Dedifferentiated amniotic fluid mesenchymal stem cell (primary cell): ENCODE results near the gene ZNF776.
"Not testable (repeated sequence)": the region's sequence is repeated elsewhere in the genome, so short reads cannot be mapped to it uniquely, and the experiment has no call there.

Experiments used
- DNase-seq: peaks from one replicate; pipeline ENCODE4 v3.0.0-alpha.2; 2016; ENCODE audit errors: extremely low spot score

ZNF776 gene

DNA sequence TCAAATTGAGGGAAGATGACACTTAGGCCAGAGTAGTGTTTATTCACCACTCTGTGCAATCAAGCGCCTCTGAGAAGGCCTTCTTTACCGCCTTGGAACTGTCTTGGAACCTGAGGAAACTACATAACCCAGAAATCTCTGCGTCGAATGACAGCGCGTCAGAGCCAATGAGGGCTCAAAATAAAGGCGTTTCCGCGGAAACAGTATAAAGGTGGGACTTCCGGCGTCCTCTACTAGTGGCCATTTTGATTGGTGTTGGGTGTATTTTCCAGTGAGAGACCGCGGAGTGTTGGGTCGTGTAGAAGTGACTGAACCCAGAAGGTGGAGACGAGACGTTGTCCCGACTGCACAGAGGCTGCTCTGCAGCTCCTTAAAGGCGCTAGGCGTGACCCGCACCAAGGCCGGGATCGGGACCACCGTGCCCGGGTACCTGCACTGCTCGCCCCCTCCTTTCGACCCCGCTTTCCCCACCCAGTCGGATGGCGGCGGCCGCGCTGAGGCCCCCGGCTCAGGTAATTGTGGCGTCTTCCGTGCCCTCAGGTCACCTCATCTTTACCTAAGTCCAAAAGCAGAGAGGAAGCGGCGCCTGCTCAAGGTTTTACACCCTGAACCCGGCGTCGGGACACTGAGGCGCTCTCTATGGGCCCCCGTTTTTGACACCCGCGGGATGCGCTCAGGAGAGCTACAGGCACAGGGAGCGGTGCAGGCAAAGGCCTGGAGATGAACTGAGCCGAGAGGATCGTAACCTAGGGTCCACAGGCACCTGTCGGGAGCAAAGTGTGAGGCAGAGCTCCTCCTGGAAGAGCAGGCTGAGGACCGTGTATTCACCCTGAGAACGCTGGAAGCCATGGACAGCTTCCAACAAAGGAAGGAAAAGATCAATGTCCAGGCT, at the start of gene ZNF776:
Gene ZNF776, plus strand, starts transcription at position 236 of the 892 bp plus-strand sequence. Its CDS starts 244 bp downstream, at position 480.
- peak; percentile 93 for DNase-seq

DNA sequence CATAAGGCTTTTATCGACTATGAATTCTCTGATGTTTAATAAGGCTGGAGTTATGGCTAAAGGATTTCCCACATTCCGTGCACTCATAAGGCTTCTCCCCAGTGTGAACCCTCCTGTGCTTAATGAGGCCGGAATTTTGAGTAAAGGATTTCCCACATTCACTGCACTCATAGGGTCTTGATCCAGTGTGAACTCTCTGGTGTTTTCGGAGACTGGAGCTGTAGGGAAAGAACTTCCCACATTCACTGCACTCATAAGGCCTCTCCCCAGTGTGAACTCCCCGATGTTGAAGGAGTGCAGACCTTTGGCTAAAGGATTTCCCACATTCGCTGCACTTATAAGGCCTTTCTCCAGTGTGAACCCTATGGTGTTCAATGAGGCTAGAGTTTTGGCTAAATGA, 45.0 kb upstream of the ZNF776 start:
- no peak for DNase-seq

DNA sequence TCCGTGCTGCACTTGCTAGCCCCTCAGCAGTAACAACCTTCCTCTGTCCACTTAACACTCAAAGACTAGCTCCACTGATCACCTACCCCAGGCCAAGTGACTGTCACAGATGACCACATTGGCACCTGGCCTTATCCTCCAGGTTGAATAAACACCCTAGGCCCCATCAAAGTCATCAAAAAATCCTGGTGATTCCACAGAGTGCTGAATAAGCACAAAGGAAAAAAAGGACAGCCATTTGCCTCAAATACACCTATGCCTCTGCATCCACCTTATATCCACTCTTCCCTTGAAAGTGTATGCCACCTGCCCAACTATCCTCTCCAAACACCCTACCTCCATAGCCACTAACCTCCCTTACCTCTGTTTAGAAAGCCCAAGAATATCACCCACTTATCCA, 40.3 kb upstream of the ZNF776 start:
- DNase-seq = no peak

DNA sequence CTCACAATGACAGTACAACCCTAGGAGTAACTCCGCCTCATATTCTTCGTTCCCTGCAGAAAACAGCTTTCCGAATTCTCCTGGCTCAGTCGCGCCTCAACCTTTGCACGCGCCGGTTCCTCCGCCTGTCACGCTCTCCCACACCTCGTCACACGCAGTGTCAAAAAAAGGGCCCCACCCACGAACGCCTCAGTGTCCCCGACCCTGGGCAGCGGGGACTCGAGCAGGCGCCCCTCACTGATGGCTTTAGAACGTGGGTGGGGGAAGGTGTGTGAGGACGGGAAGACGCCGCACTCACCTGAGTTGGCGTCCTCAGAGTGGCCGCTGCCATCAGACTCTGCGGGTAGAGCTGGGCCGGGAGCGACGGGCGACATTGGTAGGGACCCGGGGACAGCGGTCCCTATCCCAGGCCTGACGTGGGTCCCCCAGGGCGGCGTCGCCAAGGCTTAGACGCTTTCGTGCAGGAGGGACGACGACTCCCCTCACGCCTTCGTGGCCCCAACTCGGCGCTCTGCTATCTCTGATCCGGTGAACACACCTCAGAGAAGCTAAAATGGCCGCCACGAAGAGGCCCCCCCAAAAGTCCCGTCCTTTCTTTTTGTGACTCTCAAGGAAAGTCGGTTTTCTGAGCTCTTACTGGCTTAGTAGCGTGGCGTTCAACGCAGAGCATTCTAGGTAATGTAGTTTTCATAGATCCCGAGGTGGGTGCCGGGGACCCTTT, 37.8 kb upstream of the ZNF776 start, which contains the start of gene ZNF154:
Gene ZNF154, minus strand, starts transcription at position 564 of the 721 bp plus-strand sequence. Its CDS starts 233 bp downstream, at position 331.
- DNase-seq = no peak

DNA sequence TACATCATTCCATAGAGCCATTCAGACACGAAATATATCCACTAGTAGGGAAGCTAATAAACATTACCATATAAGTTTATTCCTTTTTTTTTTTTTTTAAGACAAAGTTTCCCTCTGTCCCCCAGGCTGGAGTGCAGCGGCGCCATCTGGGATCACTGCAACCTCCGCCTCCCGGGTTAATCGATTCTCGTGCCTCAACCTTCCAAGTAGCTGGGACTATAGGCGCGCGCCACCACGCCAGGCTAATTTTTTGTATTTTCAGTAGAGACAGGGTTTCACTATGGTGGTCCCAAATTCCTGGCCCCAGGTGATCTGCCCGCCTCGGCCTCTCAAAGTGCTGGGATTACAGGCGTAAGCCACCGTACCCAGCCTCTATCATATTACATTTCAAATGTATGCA, 37.0 kb upstream of the ZNF776 start:
- no peak for DNase-seq

DNA sequence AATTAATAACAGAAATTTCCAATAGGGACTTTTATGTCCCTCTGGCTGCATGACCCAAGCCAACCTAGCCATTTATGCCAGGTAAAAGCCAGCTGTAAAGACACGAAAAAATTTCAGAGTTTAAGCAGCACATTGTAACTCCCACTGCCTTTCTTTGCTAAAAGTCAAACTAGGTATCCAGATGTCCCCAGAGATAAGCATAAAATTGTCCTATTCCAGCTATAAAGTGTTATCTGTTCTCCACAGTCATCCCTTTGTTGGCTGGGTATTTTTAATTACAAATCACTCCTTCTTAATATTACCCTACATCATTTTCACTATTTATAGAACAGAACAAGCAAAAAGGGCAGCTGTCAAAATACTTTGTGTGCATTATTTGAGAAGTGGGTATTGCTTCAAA, 34.4 kb upstream of the ZNF776 start:
- no peak for DNase-seq

DNA sequence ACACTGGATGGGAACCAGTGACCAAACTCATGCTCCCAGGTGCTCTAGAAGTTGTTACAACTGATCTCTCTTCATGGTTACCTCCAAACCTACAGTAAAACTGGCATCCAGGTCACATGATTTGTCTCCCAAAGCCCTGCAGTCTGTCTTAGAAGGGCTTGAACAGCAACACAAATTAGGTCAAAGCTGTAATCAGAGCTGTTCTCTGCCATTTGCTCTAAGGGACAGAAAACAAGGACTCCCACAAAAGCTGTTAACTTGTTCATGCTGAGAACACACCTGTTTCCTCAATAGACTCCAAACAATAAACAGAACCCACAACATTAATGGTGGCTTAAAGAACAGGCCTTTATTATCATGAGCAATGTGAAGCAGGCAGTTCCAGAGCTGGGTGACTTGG, 27.2 kb upstream of the ZNF776 start:
- no peak for DNase-seq

DNA sequence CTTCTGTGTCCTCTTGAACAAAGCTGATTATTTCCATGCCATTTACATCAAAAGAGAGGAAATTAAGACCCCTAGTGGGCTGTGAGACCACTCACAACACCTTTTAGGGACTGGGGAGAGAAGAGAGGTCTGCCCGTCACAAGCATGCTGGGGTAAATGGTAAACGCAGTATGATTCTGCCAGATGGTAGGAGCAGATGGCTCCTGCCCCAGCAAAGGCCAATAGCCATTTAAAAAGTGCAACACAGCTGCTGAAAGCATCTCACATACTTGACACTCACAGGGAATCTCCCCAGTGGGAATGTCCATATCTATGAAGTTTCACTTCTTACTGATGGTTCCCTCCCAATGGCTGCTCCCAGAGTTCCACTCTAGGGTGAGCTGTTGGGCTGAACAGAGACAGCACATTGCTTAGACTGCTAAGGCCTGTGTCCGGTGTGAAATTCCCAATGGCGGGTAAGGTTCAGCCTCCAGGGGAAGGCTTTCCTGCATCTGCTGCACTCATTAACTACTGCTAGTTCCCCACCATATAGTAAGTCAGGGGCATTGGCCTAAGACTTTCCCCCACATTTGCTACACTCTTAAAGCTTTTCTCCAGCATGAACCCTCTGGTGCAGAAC, 26.6 kb upstream of the ZNF776 start:
- no peak for DNase-seq

DNA sequence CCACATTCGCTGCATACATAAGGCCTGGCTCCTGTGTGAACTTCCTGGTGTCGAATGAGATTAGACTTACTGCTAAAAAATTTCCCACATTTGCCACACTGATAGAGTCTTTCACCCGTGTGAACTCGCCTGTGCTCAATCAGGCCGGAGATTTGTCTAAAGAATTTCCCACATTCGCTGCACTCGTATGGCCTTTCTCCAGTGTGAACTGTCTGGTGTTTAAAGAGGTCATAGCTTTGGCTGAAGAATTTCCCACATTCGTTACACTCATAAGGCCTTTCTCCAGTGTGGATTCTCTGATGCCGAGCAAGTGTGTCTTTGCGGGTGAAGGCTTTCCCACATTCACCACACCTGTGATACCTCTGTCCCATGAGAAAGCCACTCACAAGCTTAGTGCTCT, 25.7 kb upstream of the ZNF776 start:
- DNase-seq = no peak

DNA sequence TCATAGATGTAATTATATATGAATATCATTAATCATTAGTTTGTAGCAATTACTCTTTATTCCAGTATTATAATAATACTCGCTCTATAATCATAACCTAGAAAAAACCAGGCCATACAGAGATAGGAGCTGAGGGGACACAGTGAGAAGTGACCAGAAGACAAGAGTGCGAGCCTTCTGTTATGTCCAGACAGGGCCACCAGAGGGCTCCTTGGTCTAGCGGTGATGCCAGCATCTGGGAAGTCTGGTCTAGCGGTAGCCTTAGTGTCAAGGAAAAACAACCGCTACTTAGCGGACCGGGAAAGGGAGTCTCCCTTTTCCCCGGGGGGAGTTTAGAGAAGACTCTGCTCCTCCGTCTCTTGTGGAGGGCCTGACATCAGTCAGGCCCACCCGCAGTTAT, 8.3 kb upstream of the ZNF776 start:
- DNase-seq = not testable (repeated sequence)

DNA sequence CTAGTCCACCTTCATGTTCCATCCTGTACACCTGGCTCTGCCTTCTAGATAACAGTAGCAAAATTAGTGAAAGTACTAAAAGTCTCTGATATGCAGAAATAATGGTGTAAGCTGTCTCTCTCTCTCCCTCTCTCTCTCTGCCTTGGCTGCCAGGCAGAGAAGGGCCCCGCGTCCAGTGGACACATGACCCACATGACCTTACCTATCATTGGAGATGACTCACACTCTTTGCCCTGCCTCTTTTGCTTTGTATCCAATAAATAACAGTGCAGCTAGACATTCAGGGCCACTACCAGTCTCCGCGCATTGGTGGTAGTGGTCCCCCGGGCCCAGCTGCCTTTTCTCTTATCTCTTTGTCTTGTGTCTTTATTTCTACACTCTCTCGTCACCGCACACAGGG, 7.8 kb upstream of the ZNF776 start:
- DNase-seq = not testable (repeated sequence)

DNA sequence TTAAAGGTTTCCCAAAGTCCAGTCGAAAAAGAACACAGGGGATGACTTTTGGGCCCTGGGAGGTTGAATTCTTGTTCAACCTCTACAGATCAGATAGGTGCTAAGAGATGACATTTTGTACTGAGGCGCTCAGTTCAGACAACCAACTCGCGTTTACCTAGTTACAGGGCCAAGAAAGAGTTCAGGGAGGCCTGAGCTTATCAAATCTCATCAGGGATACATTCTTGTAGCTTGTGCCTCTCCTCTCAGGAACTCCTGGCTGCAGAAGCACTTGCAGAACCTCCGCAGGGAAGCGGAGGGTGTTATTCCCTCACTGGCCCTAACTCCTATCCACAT, 825 bp downstream of the ZNF776 start:
- no peak for DNase-seq

DNA sequence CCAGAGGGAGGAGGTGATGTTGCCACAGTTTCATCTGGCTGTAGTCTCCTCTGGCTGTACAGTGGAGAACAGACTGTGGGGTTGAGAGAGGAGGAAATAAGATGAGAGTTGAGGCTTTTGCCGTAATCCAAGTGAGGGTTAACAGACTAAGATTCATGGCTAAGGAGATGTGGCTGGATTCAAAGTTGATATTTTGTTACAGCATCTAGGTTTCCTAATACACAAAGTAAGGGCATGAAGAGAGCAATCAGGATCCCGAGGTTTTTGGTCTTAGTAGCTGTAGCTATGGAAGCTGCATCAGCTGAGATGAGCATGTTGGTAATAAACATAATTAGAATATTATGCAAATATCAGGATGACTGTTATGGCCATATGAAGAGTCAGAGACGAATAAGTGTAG, 1.4 kb downstream of the ZNF776 start:
- DNase-seq = no peak

DNA sequence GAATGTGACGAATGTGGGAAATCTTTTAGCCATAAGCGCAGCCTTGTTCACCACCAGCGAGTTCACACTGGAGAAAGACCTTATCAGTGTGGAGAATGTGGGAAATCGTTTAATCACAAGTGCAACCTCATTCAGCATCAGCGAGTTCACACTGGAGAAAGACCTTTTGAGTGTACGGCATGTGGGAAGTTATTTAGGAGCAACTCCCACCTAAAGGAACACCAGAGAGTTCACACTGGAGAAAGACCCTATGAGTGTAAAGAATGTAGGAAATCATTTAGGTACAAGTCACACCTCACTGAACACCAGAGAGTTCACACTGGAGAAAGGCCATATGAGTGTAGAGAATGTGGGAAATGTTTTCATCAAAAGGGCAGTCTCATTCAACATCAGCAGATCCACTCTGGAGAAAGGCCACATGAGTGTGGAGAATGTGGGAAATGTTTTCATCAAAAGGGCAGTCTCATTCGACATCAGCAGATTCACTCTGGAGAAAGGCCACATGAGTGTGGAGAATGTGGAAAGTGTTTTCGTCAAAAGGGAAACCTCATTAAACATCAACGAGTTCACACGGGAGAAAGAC, 7.6 kb downstream of the ZNF776 start:
- DNase-seq = no peak

DNA sequence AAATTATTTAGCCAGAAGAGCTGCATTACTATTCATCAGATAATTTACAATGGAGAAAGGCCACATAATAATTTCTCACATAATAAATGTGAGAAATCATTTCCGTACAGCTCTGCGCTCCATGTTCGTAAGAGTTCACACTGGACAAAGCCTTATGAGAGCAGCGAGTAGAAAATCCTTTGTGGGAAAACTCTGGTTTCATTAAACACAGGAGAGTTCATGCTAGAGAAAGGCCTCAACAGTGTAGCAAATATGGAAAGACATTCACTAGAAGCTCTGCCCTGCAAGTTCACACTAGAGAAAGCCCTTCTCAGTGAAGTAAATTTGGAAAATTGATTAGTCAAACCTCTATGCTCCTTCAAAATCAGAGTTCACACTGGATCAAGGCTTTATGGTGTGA, 8.4 kb downstream of the ZNF776 start:
- DNase-seq = no peak

DNA sequence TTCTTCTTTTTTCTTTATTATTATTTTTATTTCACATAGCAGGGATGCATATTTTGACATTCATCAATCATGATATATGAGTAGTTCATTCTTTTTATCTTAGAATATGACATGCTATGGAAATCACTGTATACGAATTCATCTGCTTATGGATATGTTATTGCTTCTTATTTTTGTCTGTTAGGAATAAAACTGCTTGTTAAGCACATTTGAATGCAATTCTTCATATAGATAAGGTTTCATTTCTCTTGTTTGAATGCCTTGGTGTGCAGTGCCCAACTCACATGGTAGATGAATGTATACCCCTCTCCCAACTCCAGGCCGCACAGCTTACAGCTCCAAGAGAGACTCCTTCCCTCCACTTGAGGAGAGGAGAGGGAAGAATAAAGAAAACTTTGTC, 11.3 kb downstream of the ZNF776 start:
- DNase-seq = no peak

DNA sequence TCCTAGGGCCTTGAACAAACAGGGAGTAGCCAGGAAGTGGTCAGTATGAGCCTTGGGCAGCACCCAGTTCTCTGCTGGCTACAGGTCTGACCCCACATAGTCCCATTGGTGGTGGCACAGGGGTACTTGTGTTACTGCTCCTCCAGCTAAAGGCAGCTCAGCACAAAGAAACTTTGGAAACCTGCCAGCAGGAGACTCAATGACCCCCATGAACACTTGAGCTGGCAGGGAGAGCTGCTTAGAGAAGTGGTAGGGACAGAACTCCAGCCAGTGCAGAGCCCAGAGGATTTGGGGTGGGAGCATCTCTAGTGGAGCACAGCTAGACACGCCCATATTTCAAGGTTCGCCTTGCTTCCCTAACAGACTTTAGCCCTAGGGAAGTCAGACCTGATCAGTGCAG, 12.5 kb downstream of the ZNF776 start:
- no peak for DNase-seq

DNA sequence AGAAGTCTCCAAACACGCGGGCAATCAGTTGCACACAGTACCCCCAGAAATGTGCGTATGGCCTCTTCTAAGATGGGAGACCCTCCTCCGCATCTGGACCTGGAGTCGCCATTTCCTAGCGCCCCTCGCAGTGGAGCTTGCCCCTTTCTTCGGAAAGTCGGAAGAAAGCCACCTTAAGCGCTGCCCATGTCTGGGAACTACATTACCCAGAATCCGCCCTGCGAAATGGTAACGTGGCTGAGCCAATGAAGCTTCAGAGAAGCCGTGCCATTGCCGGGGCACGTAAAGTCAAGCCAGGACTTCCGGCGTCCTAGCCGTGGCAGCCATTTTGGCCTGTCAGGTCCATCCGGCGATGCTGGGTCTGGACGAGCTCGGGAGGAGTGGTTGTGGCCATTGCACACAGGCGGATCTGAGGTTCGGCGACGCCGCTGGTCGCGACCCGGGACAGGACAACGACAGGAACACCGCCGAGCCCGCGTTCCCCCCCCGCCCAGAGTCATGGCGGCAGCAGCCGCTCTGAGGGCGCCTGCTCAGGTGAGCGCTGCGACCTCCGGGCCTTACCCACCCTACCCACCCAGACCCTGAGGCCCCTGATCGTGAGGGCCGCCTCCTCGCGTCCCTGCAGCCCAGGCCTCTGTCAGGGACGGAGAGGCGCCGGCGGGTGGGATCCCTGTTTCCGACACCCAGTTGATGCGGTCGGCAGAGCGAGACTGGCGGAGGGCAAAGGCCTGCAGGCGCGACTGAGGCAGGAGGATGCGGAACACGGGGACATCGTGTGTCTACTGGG, 22.9 kb downstream of the ZNF776 start, which contains the start of gene ZNF586:
Gene ZNF586, plus strand, starts transcription at position 332 of the 787 bp plus-strand sequence. Its CDS starts 167 bp downstream, at position 499.
- peak; percentile 95 for DNase-seq

DNA sequence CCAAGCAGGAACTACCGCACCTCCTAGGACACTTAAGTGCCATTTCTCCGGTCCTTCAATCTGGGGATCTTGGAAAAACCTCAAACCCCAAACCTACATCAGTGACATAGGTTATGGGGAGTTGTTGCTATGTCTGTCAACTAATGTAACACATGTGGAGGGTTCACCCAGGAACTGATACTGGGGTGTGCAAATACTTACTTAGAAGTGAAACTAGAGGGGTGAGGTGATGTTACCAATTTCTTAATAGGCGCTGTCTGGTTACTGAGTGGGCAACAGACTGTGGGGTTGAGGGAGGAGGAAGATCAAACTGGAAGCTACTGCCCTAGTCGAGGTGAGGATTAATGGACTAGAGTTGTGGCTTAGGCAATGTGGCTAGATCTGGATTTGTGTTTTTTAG, 24.8 kb downstream of the ZNF776 start:
- no peak for DNase-seq

DNA sequence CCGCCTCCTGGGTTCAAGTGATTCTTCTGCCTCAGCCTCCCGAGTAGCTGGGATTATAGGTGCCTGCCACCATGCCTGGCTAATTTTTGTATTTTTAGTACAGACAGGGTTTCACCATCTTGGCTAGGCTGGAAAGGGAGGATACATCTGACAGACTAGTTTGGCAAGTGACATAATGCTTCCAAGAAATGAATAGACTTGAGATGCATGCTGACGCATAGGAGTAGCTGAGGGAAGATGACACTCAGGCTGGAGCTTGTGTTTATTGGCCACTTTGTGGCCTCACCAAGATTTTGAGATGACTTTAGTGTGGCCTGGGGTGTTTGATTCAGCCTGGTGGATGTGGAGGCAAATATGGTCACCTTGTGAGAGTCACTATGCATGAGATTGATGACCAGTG, 26.9 kb downstream of the ZNF776 start:
- no peak for DNase-seq

DNA sequence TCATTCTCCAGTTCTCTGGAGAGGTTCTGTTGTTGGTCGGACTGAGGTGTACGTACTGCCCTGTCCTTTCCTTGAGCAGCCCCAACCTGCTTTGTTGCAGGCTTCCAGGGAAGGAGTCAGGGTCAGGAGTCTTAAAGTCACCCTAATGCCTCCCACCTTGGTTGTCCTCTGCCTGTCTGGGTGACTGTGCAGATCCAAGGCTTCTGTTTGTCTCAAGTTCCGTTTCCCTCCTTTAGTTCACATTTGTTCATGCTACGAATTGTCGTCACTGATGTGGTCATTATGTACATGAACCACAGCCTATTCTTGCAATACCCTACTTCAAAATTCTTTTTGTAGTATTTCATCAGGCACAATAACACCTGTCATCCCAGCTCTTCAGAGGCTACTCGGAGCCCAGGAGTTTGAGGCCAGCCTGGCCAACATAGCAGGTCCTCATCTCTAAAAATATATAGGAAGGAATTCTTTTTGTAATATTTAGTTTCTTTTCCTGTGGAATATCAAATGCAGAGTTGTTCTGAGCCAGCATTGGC, 30.2 kb downstream of the ZNF776 start:
- DNase-seq = no peak
